Activated CD8-positive, alpha-beta memory T cell treated with anti-CD3 and anti-CD28 coated beads for 4 hours (primary cell): ENCODE results near the gene SPATA31A3.
"Not testable (repeated sequence)": the region's sequence is repeated elsewhere in the genome, so short reads cannot be mapped to it uniquely, and the experiment has no call there.

Experiments
- DNase-seq, 2 donors: peaks; one replicate each; pipeline ENCODE4 v3.0.0-alpha.2; 2020; ENCODE audit warnings: low read depth in 2 of 2

The SPATA31A3 gene

GRCh38 chr9:66992450-66992849, at the start of gene SPATA31A3:
TSS of gene SPATA31A3 (minus strand) at chr9:66992550. CDS start at chr9:66992521, 29 bp downstream.
- not testable (repeated sequence) for DNase-seq

- not testable (repeated sequence) for DNase-seq
These were observed 39.8 kb downstream of the SPATA31A3 start for GRCh38 chr9:66952576-66952975.

- DNase-seq: not testable (repeated sequence)
These were observed 49.8 kb downstream of the SPATA31A3 start for GRCh38 chr9:66942400-66943155.

GRCh38 chr9:66939878-66940830, 52.2 kb downstream of the SPATA31A3 start:
- not testable (repeated sequence) for DNase-seq

DNA sequence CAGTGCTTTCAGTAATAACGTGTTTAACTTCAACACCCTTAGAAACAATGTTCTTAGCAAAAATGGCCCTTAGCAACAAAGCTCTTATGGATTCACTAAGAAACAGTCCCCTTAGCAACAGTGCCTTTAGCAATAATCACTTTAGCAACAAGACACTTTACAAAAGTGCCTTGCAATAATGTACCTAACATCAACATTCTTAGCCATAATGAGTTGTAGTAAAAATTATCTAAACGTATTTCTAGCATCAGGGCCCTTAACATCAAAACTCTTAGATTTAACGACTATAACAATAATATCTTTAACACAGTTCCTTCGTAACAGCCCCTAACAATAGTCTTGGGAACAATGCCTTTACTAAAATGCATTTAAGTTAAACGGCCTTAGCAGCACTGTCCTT, 54.0 kb downstream of the SPATA31A3 start:
- not testable (repeated sequence) for DNase-seq

DNA sequence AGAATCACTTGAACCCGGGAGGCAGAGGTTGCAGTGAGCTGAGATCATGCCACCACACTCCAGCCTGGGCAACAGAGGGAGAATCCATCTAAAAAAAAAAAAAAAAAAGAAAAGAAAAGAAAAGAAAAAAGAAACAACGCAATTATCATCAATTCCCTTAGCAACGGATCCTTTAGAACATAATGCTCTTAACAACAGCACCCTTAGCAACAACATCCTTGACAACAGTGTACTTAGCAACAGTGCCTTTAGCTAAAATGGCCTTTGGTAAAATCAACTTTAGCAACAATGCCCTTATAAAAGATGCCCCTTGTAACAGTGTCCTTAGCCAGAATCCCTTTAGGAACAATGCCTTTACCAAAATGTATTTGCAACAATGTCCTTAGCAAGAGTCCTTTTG, 54.7 kb downstream of the SPATA31A3 start:
- not testable (repeated sequence) for DNase-seq
